Lung (tissue), 12 donors: ENCODE results near the gene LRRC74A. TPM values are rescaled to one million over a fixed set of nuclear protein-coding genes. Genes with fewer than 3 reads are reported as not detected.

Experiments used
- ATAC-seq: fragments of 200-7000 bp; cut with Tn5 transposase; one replicate; pipeline ENCODE4 v1.9.1; 2020; ENCODE audit warnings: moderate number of reproducible peaks; ENCODE audit not compliant: insufficient read depth, low FRiP score
- DNase-seq, 3 donors: peaks; one replicate each; pipeline ENCODE4 v3.0.0-alpha.2; 2013 to 2017
- H3K27ac ChIP-seq, 2 donors: one replicate each; pipeline ENCODE4 v1.5.1; 2013; ENCODE audit warnings: mild to moderate bottlenecking in 2 of 2, moderate library complexity in 2 of 2, control low read depth in 1 of 2, inconsistent platforms in 1 of 2, low read depth in 1 of 2, low read length in 1 of 2
- H3K27me3 ChIP-seq, 3 donors: one replicate each; pipeline ENCODE4 v1.5.1; 2013; ENCODE audit warnings: low read length in 2 of 3; ENCODE audit not compliant: control insufficient read depth in 3 of 3, insufficient read depth in 3 of 3
- H3K36me3 ChIP-seq, 4 donors: one replicate each; pipeline ENCODE4 v1.5.1; 2013; ENCODE audit warnings: low read length in 4 of 4, mild to moderate bottlenecking in 1 of 4, moderate library complexity in 1 of 4; ENCODE audit not compliant: control insufficient read depth in 4 of 4, insufficient read depth in 4 of 4
- H3K4me1 ChIP-seq, 5 donors: one replicate each; pipeline ENCODE4 v1.5.1; 2013; ENCODE audit warnings: low read length in 5 of 5, mild to moderate bottlenecking in 2 of 5, moderate library complexity in 1 of 5; ENCODE audit not compliant: control insufficient read depth in 5 of 5, insufficient read depth in 5 of 5
- H3K4me3 ChIP-seq: one replicate; pipeline ENCODE4 v1.5.1; 2013; ENCODE audit warnings: mild to moderate bottlenecking, control low read depth, moderate library complexity
- H3K9ac ChIP-seq, 2 donors: one replicate each; pipeline ENCODE4 v1.5.1; 2013; ENCODE audit warnings: low read length in 2 of 2, control low read depth in 1 of 2; ENCODE audit not compliant: insufficient read depth in 1 of 2
- H3K9me3 ChIP-seq, 4 donors: one replicate each; pipeline ENCODE4 v1.5.1; 2013; ENCODE audit warnings: low read length in 3 of 4, mild to moderate bottlenecking in 1 of 4, moderate library complexity in 1 of 4; ENCODE audit not compliant: control insufficient read depth in 4 of 4, insufficient read depth in 3 of 4
- WGBS, 2 donors: extraction: QIAGEN DNeasy Blood & Tissue Kit; methylation state at CpG; one replicate each; pipeline ENCODE4 v1.1.7; 2013; 5-methylcytosine and 5-hydroxymethylcytosine counted together
- polyA plus RNA-seq, 2 donors: library from polyadenylated mRNA; stranded (reverse); fragments of 200-250 nt; gene quantifications; one replicate each; pipeline ENCODE4 v1.2.1, GENCODE V29; 2013
- total RNA-seq, 2 donors: library from RNA; depleted of rRNA in 1 of 2; stranded (reverse); fragments of >200 nt in 1 of 2; gene quantifications; one replicate each; pipeline ENCODE4 v1.2.1, GENCODE V29; 2014 to 2021
- TF ChIP-seq, protein P1 (sequence below): IDR thresholded peaks from 2 replicates; pipeline ENCODE4 v1.5.1; 2012; ENCODE audit warnings: mild to moderate bottlenecking; ENCODE audit errors: control extremely low read depth, extremely low read depth
- donor health status: control.
- donor health status: control.
- donor health status: Bipolar disorder and iron deficiency.
- donor health status: healthy.
- donor health status: DM: yes; HTN: yes; CAD: no.

Gene LRRC74A
- total and polyA plus RNA-seq, 4 donors, result not detected

DNA sequence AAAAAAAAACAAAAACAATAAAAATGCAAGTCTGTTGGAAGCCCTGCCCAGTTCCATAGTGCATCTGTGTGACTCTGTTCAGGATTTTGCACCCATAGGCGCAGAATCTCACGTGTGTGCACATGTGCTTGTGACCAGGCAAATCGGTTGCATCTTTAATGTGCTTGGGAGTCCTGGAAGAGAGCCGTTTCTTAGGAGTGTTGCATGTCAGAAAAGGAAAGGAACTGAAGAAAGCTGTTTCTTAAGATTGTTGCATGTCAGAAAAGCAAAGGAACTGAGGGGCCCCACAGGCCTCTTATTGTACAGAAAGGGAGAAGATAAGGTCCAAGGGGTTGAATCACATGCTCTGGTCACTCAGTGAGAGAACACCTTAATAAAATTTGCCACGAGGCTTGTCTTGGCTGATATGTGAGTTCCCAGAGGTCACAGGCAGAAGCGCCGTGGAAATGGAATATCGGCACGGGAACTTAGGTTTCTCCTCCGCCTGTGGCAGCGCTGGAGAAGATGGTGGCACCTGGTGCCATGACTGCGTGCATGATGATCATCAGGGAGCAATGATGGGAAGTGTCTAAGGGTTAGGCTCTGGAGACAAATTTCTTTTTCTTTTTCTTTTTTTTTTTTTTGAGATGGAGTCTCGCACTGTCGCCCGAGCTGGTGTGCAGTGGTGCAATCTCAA, 90.0 kb downstream of the LRRC74A start:
- Histone ChIP-seq H3K9ac (no peak overlapping the region), H3K9me3 (no peaks in the 10 kb centered on the region), H3K27me3 (no peaks in the 10 kb centered on the region), H3K4me3 (no peak overlapping the region), H3K36me3 (no peaks in the 10 kb centered on the region), H3K27ac (no peak overlapping the region), H3K4me1 (peaks cover 24 to 69% (median 48%) of the 10 kb centered on the region in 5 donors)
- no peak for ATAC-seq
- TF ChIP-seq, protein P1, sequence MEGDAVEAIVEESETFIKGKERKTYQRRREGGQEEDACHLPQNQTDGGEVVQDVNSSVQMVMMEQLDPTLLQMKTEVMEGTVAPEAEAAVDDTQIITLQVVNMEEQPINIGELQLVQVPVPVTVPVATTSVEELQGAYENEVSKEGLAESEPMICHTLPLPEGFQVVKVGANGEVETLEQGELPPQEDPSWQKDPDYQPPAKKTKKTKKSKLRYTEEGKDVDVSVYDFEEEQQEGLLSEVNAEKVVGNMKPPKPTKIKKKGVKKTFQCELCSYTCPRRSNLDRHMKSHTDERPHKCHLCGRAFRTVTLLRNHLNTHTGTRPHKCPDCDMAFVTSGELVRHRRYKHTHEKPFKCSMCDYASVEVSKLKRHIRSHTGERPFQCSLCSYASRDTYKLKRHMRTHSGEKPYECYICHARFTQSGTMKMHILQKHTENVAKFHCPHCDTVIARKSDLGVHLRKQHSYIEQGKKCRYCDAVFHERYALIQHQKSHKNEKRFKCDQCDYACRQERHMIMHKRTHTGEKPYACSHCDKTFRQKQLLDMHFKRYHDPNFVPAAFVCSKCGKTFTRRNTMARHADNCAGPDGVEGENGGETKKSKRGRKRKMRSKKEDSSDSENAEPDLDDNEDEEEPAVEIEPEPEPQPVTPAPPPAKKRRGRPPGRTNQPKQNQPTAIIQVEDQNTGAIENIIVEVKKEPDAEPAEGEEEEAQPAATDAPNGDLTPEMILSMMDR, result no peak
- peak in 1 of 3 donors; percentile 35 for DNase-seq
- WGBS, 2 donors, result 67 to 80% methylated on average over 14 to 15 of the region's 15 CpGs

DNA sequence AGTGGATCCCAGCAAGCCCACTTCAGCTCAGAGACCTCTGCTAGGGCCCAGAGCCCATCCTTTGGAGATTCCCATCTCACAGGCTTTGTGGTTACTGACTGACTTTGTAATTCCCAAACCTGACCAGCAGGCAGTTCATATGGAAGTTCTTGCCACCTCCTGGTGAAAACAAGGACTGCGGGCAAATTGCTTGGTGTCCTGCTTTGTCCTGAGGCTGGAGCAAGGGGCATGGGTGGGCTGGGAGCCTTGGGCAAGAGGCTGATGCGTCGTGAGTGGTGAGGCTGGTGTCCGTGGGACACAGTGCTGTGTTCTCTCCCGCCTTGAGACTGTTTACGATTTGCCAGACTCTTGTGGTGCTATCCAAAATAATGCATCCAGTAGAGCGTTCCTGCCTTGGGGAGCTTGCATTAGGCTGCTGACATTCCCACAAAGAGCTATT, 91.0 kb downstream of the LRRC74A start:
- H3K36me3 ChIP-seq, result no peaks in the 10 kb centered on the region
- TF ChIP-seq, protein P1, result peak; percentile 34
- DNase-seq, result peak; percentile 71 to 82 (median 79)

DNA sequence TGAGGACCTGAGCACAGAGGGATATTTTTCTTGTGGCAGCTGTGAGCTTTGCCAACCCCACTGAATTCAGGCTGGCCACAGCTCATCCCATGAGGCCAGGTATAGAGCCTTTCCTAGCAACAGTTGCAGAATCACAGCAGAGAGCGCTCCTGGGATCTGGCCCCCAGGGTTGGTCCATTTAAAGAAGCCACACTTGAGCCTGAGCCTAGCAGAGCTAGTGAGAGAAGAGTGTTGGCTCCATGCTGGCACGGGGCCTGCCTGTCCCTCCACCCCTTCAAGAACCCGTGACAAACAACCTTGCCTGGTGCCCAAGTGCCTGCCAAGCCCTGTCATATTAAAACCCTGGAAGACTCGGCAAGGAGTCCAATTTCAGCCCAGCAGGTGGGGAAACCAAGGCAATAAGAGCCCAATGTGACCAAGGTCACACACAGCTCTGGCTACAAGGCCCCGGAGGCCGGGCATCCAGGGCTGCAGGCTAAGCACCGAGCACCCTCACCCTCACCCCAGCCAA, 91.6 kb downstream of the LRRC74A start:
- no peaks in the 10 kb centered on the region for H3K36me3 ChIP-seq
- peak; percentile 9 for ATAC-seq
- DNase-seq, result peak in 1 of 3 donors; percentile 49
- H3K4me1 ChIP-seq, result peaks cover 24 to 82% (median 63%) of the 10 kb centered on the region in 5 donors
- H3K9me3 ChIP-seq, result no peaks in the 10 kb centered on the region
- TF ChIP-seq, protein P1, result no peak
- peak overlapping the region in 1 of 2 donors; percentile 9 for H3K9ac ChIP-seq
- no peaks in the 10 kb centered on the region for H3K27me3 ChIP-seq
- WGBS, 2 donors, result 24 to 27% methylated on average over 7 of the region's 7 CpGs
- H3K27ac ChIP-seq, result peak overlapping the region; percentile 92 to 96
- no peak overlapping the region for H3K4me3 ChIP-seq

More for the DNA sequence above, 91.0 kb downstream of the LRRC74A start:
- Histone ChIP-seq H3K4me1 (peaks cover 24 to 76% (median 56%) of the 10 kb centered on the region in 5 donors), H3K27ac (peak overlapping the region; percentile 92 to 96), H3K4me3 (no peak overlapping the region), H3K9me3 (no peaks in the 10 kb centered on the region), H3K9ac (peak overlapping the region in 1 of 2 donors; percentile 43), H3K27me3 (no peaks in the 10 kb centered on the region)
- no peak for ATAC-seq
- WGBS, 2 donors, result 74 to 82% methylated on average over 7 of the region's 7 CpGs
